Panc1 (cell line): ENCODE data around the gene HOXA13. TPM values are rescaled to one million over a fixed set of nuclear protein-coding genes. Genes with fewer than 3 reads are reported as not detected.

Experiments used
- ATAC-seq: fragments of 200-7000 bp; cut with Tn5 transposase; 2 replicates; pipeline ENCODE4 v1.9.1; 2020; ENCODE audit warnings: mild to moderate bottlenecking, moderate library complexity
- BruUV-seq: library from RNA; stranded (reverse); fragments of 400-500 nt; replicated peaks from 2 replicates; lab custom pipeline; 2021; lab: Mats Ljungman, UMichigan
- CTCF ChIA-PET: fragments of 300-600 bp; sonication (Branson Sonifier 250); formaldehyde crosslinking; loops from one replicate; lab custom pipeline; 2022; ENCODE audit warnings: antibody characterized with exemption; lab: Charles Lee
- POLR2A ChIA-PET: fragments of 300-600 bp; sonication (Branson Sonifier 250); formaldehyde crosslinking; loops from one replicate; lab custom pipeline; 2022; ENCODE audit warnings: antibody characterized with exemption; lab: Charles Lee
- DNase-seq: peaks from one replicate; pipeline ENCODE4 v3.0.0-alpha.2; 2010; ENCODE audit warnings: low read depth, low spot score
- H3K27ac ChIP-seq: 2 replicates; pipeline ENCODE4 v1.5.1; 2011; ENCODE audit warnings: mild to moderate bottlenecking, low read length, inconsistent platforms
- H3K27me3 ChIP-seq: fragments of 200-500 bp; sonication (Bioruptor generic); 2 replicates; pipeline ENCODE4 v1.6.0; 2014; ENCODE audit warnings: low read length, inconsistent platforms; ENCODE audit not compliant: control insufficient read depth, insufficient read depth
- H3K36me3 ChIP-seq: fragments of 200-500 bp; sonication (Bioruptor generic); 2 replicates; pipeline ENCODE4 v1.5.1; 2014; ENCODE audit warnings: inconsistent platforms, mild to moderate bottlenecking, low read length, moderate library complexity; ENCODE audit not compliant: control insufficient read depth, insufficient read depth
- H3K4me1 ChIP-seq: 2 replicates; pipeline ENCODE4 v1.5.1; 2011; ENCODE audit warnings: inconsistent platforms, mild to moderate bottlenecking, low read length, moderate library complexity; ENCODE audit not compliant: control insufficient read depth, insufficient read depth
- H3K4me3 ChIP-seq, 2 experiments: 2 replicates each; pipeline ENCODE4 v1.5.1; 2011 to 2012; ENCODE audit warnings: low read depth in 2 of 2, low read length in 2 of 2, mild to moderate bottlenecking in 2 of 2, inconsistent platforms in 1 of 2, moderate library complexity in 1 of 2
- H3K9me3 ChIP-seq: fragments of 200-500 bp; sonication (Bioruptor generic); 2 replicates; pipeline ENCODE4 v1.5.1; 2014; ENCODE audit warnings: low read depth, mild to moderate bottlenecking, inconsistent platforms, low read length, moderate library complexity; ENCODE audit not compliant: control insufficient read depth, insufficient read depth
- POLR2AphosphoS5 ChIP-seq: IDR thresholded peaks from 2 replicates; pipeline ENCODE4 v1.6.1; 2012; ENCODE audit warnings: mild to moderate bottlenecking, low read depth, low read length, moderate library complexity
- SIN3A ChIP-seq: IDR thresholded peaks from 2 replicates; pipeline ENCODE4 v1.6.1; 2012; ENCODE audit warnings: low read depth, mild to moderate bottlenecking, low read length, moderate library complexity, borderline replicate concordance; ENCODE audit not compliant: insufficient read depth
- TCF7L2 ChIP-seq: IDR thresholded peaks from 2 replicates; pipeline ENCODE4 v1.6.1; 2011; ENCODE audit warnings: mild to moderate bottlenecking, low read depth, low read length, inconsistent platforms
- in situ Hi-C: cut with HindIII; loops from 2 replicates; pipeline ENCODE4 v1.10.0; 2016; ENCODE audit warnings: low sequenced_read_pairs, low pct_unique_long_range_greater_than_20kb
- intact Hi-C: fragments of 100-400 bp; cut with micrococcal nuclease; formaldehyde crosslinking; loops from one replicate; pipeline ENCODE4 v1.10.0; 2022; ENCODE audit not compliant: unreplicated experiment
- total RNA-seq: library from RNA; stranded (reverse); gene quantifications from one replicate; pipeline ENCODE4 v1.2.1, GENCODE V29; 2021; ENCODE audit not compliant: unreplicated experiment
- TF ChIP-seq, protein P1 (sequence below): fragments of 450-650 bp; IDR thresholded peaks from 2 replicates; pipeline ENCODE4 v1.5.1; 2017; ENCODE audit warnings: mild to moderate bottlenecking
- TF ChIP-seq, protein P2 (sequence below), 2 experiments: IDR thresholded peaks; 2 replicates each; pipeline ENCODE4 v1.6.1; 2011 to 2012; ENCODE audit warnings: low read depth in 2 of 2, control low read depth in 1 of 2, low read length in 1 of 2, mild to moderate bottlenecking in 1 of 2, moderate library complexity in 1 of 2; ENCODE audit not compliant: insufficient read depth in 1 of 2

Gene HOXA13
- total RNA-seq, 1 experiment from 2014 or later = 1.2 TPM

DNA sequence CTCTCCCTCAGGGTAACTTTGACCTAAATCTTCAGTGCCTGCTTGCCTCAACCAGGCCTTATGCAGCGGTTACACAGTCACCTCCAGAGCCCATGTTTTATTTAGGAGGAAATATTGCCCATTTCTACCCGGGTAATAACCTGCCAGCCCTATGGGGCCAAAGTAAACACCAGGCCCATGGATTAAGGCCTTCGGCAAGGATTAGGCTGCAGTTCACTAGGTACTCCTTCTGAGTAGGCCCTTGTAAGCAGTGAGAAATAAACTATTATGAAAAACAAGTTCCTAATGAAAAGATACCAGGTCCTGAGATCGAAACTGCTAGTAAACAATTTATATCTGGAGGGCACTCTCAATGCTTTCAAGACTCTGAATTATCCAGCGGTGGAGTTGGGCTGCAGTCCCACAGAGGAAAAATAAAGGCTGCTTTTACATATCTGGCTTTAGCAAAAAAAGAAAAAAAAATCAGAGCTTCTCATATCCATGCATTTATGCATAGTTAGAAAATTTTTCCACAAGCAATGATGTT is 22.0 kb downstream of the HOXA13 start:
- Histone ChIP-seq H3K27ac (no peak overlapping the region), H3K9me3 (no peaks in the 10 kb centered on the region), H3K4me1 (peaks cover 11% of the 10 kb centered on the region; the same call in 1 of the 2 replicates), H3K27me3 (no peaks in the 10 kb centered on the region), H3K4me3 (no peak overlapping the region), H3K36me3 (no peaks in the 10 kb centered on the region)
- POLR2A ChIA-PET = interaction anchor here (0.7 kb wide), 1 partner anchor 751 kb away, joined by 3 read pairs; no protein-coding TSS in a partner anchor
- no peak for ATAC-seq
- DNase-seq = no peak
- intact Hi-C loops (no loop called here), in situ Hi-C loops (no loop called here)
- BruUV-seq = no TSS peak
- TF ChIP-seq TCF7L2 (no peak), POLR2AphosphoS5 (no peak), SIN3A (no peak)
- TF ChIP-seq, protein P1, sequence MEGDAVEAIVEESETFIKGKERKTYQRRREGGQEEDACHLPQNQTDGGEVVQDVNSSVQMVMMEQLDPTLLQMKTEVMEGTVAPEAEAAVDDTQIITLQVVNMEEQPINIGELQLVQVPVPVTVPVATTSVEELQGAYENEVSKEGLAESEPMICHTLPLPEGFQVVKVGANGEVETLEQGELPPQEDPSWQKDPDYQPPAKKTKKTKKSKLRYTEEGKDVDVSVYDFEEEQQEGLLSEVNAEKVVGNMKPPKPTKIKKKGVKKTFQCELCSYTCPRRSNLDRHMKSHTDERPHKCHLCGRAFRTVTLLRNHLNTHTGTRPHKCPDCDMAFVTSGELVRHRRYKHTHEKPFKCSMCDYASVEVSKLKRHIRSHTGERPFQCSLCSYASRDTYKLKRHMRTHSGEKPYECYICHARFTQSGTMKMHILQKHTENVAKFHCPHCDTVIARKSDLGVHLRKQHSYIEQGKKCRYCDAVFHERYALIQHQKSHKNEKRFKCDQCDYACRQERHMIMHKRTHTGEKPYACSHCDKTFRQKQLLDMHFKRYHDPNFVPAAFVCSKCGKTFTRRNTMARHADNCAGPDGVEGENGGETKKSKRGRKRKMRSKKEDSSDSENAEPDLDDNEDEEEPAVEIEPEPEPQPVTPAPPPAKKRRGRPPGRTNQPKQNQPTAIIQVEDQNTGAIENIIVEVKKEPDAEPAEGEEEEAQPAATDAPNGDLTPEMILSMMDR = no peak
- TF ChIP-seq, protein P2, sequence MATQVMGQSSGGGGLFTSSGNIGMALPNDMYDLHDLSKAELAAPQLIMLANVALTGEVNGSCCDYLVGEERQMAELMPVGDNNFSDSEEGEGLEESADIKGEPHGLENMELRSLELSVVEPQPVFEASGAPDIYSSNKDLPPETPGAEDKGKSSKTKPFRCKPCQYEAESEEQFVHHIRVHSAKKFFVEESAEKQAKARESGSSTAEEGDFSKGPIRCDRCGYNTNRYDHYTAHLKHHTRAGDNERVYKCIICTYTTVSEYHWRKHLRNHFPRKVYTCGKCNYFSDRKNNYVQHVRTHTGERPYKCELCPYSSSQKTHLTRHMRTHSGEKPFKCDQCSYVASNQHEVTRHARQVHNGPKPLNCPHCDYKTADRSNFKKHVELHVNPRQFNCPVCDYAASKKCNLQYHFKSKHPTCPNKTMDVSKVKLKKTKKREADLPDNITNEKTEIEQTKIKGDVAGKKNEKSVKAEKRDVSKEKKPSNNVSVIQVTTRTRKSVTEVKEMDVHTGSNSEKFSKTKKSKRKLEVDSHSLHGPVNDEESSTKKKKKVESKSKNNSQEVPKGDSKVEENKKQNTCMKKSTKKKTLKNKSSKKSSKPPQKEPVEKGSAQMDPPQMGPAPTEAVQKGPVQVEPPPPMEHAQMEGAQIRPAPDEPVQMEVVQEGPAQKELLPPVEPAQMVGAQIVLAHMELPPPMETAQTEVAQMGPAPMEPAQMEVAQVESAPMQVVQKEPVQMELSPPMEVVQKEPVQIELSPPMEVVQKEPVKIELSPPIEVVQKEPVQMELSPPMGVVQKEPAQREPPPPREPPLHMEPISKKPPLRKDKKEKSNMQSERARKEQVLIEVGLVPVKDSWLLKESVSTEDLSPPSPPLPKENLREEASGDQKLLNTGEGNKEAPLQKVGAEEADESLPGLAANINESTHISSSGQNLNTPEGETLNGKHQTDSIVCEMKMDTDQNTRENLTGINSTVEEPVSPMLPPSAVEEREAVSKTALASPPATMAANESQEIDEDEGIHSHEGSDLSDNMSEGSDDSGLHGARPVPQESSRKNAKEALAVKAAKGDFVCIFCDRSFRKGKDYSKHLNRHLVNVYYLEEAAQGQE (IDR thresholded peaks at IDR 0.05; ENCODE audit: insufficient read depth in 1 of 2, low read depth in 2 of 2, low read length in 1 of 2) = no peak
- CTCF ChIA-PET = no interaction called here

DNA sequence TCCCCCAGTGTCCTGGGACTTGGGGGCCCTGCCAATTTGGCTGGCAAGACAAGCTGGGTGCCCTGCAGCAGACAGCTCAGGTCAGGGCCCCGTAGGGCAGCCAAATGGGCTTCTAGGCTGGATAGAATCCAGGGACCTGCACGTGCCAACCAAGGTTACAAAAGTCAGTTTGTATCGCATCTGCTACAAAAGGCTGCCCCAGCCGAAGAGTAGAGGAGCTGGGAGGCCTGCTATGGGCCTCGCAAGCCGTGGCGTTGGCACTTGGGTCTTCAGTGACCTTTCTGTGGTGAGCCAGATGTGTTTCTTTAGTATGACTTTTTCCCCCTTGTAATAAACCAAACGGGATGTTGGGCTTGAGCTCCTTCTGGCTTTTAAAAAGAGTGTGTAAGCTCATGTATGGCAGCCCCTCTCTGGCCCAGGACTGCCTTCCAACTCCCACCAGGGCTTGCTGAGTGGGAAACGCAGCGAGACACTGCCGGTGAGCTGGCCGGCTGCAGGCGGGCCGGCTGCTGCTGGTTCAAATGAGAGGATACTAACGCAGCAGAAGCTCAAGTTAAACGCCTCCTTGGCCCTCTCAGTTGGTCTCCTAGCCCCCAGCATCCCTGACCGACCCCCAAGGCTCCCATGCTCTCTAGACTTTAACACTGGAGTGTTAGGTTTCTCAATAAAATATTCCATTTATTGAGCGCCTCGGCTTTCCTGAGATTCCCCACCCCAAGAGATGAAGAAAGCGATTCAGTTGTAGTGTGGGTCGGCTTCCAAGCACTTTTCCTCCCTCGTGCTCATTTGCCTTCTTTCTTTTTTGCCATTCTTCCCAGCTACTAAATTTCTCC is 22.7 kb downstream of the HOXA13 start:
- H3K27ac ChIP-seq = no peak overlapping the region
- ATAC-seq (no peak), DNase-seq (no peak)
- no TSS peak for BruUV-seq
- no peaks in the 10 kb centered on the region for H3K27me3 ChIP-seq
- intact Hi-C loops = no loop called here
- CTCF ChIA-PET = no interaction called here
- H3K36me3 ChIP-seq = no peaks in the 10 kb centered on the region
- no peak for TF ChIP-seq SIN3A
- TF ChIP-seq, protein P2 (IDR thresholded peaks at IDR 0.05; ENCODE audit: insufficient read depth in 1 of 2, low read depth in 2 of 2, low read length in 1 of 2) = no peak
- TF ChIP-seq, protein P1 = no peak
- no peak for TF ChIP-seq POLR2AphosphoS5
- no peak for TF ChIP-seq TCF7L2
- no peaks in the 10 kb centered on the region for H3K9me3 ChIP-seq
- no peak overlapping the region for H3K4me3 ChIP-seq
- H3K4me1 ChIP-seq = peaks cover 11% of the 10 kb centered on the region; the same call in 1 of the 2 replicates
- POLR2A ChIA-PET = no interaction called here
- in situ Hi-C loops = no loop called here
